ENCODE data around the gene LRRC4B.

Gene LRRC4B

GRCh38 chr19:50547385-50548190 lies 20.6 kb downstream of the LRRC4B start:
- TF ChIP-seq CTCF (IDR thresholded peaks at IDR 0.05; ENCODE audit: low read depth, low read length, missing control alignments), result no peak
- no peak overlapping the region for H3K4me3 ChIP-seq (replicated peaks; ENCODE audit: low read depth, low read length)
- no peak for DNase-seq (ENCODE audit: extremely low read depth, low read depth)

GRCh38 chr19:50546527-50547221 lies 21.6 kb downstream of the LRRC4B start:
- H3K4me3 ChIP-seq (replicated peaks; ENCODE audit: low read depth, low read length), result no peak overlapping the region
- no peak for TF ChIP-seq CTCF (IDR thresholded peaks at IDR 0.05; ENCODE audit: low read depth, low read length, missing control alignments)
- DNase-seq (ENCODE audit: extremely low read depth, low read depth), result no peak

GRCh38 chr19:50542943-50543342 lies 25.3 kb downstream of the LRRC4B start:
- no peak for TF ChIP-seq CTCF (IDR thresholded peaks at IDR 0.05; ENCODE audit: low read depth, low read length, missing control alignments)
- DNase-seq (ENCODE audit: extremely low read depth, low read depth), result no peak
- H3K4me3 ChIP-seq (replicated peaks; ENCODE audit: low read depth, low read length), result no peak overlapping the region

GRCh38 chr19:50537769-50538230 lies 30.4 kb downstream of the LRRC4B start:
- DNase-seq (ENCODE audit: extremely low read depth, low read depth), result peak; percentile 42
- no peak overlapping the region for H3K4me3 ChIP-seq (replicated peaks; ENCODE audit: low read depth, low read length)
- peak; percentile 92 for TF ChIP-seq CTCF (IDR thresholded peaks at IDR 0.05; ENCODE audit: low read depth, low read length, missing control alignments)

GRCh38 chr19:50537306-50537685 lies 30.9 kb downstream of the LRRC4B start:
- H3K4me3 ChIP-seq (replicated peaks; ENCODE audit: low read depth, low read length), result no peak overlapping the region
- no peak for DNase-seq (ENCODE audit: extremely low read depth, low read depth)
- TF ChIP-seq CTCF (IDR thresholded peaks at IDR 0.05; ENCODE audit: low read depth, low read length, missing control alignments), result no peak

- no peak overlapping the region for H3K4me3 ChIP-seq (replicated peaks; ENCODE audit: low read depth, low read length)
- TF ChIP-seq CTCF (IDR thresholded peaks at IDR 0.05; ENCODE audit: low read depth, low read length, missing control alignments), result no peak
- no peak for DNase-seq (ENCODE audit: extremely low read depth, low read depth)
These were observed 31.5 kb downstream of the LRRC4B start for GRCh38 chr19:50536662-50537305.
